NCI-H460 (cell line): ENCODE data around the gene DCBLD1. TPM values are rescaled to one million over a fixed set of nuclear protein-coding genes. Genes with fewer than 3 reads are reported as not detected.
A peak's percentile ranks its signal among the peaks of the same experiment; 100 is the strongest.

Experiments
- DNase-seq: peaks from one replicate; pipeline ENCODE4 v3.0.0-alpha.2; 2016; ENCODE audit warnings: low read depth; ENCODE audit errors: extremely low read depth
- total RNA-seq: library from RNA; depleted of rRNA; stranded (reverse); fragments of >200 nt; shearing (Covaris generic); gene quantifications from 2 replicates; pipeline ENCODE4 v1.2.3, GENCODE V29; 2014

The DCBLD1 gene
- total RNA-seq, 1 experiment from 2014 or later = 5.6 TPM

- DNase-seq = no peak
Observed at GRCh38 chr6:117469356-117469755, 13.1 kb upstream of the DCBLD1 start.

GRCh38 chr6:117469791-117470190 is 12.7 kb upstream of the DCBLD1 start:
- DNase-seq = no peak

- no peak for DNase-seq
Observed at GRCh38 chr6:117472667-117473066, 9.8 kb upstream of the DCBLD1 start.

GRCh38 chr6:117473401-117473800 is 9.1 kb upstream of the DCBLD1 start:
- DNase-seq = no peak

- DNase-seq = no peak
Observed at GRCh38 chr6:117477988-117478852, 4.3 kb upstream of the DCBLD1 start.

- no peak for DNase-seq
Observed at GRCh38 chr6:117478853-117479231, 3.6 kb upstream of the DCBLD1 start.

- no peak for DNase-seq
Observed at GRCh38 chr6:117480651-117481050, 1.8 kb upstream of the DCBLD1 start.

GRCh38 chr6:117481278-117481925 is 1.1 kb upstream of the DCBLD1 start:
- no peak for DNase-seq

- no peak for DNase-seq
Observed at GRCh38 chr6:117481926-117482239, 591 bp upstream of the DCBLD1 start.

- peak; percentile 7 for DNase-seq
Observed at GRCh38 chr6:117483004-117483644, 650 bp downstream of the DCBLD1 start.

GRCh38 chr6:117483645-117484016 is 1.2 kb downstream of the DCBLD1 start:
- DNase-seq = no peak

- DNase-seq = no peak
Observed at GRCh38 chr6:117484052-117484646, 1.7 kb downstream of the DCBLD1 start.

- DNase-seq = no peak
Observed at GRCh38 chr6:117485433-117485832, 3.0 kb downstream of the DCBLD1 start.

GRCh38 chr6:117487821-117488220 is 5.3 kb downstream of the DCBLD1 start:
- no peak for DNase-seq

- no peak for DNase-seq
Observed at GRCh38 chr6:117489003-117489402, 6.5 kb downstream of the DCBLD1 start.

- DNase-seq = no peak
Observed at GRCh38 chr6:117491916-117492315, 9.4 kb downstream of the DCBLD1 start.

GRCh38 chr6:117493470-117493869 is 11.0 kb downstream of the DCBLD1 start:
- DNase-seq = no peak

GRCh38 chr6:117494283-117494682 is 11.8 kb downstream of the DCBLD1 start:
- DNase-seq = no peak

GRCh38 chr6:117494694-117495318 is 12.3 kb downstream of the DCBLD1 start:
- no peak for DNase-seq

GRCh38 chr6:117495425-117495824 is 13.0 kb downstream of the DCBLD1 start:
- DNase-seq = no peak

- no peak for DNase-seq
Observed at GRCh38 chr6:117495869-117496268, 13.4 kb downstream of the DCBLD1 start.
